Ishikawa (cell line): Measurements from ENCODE around the gene SLCO2B1.

Experiments
- CEBPB ChIP-seq: IDR thresholded peaks from 2 replicates; pipeline ENCODE4 v1.6.1; 2012
- EGR1 ChIP-seq: IDR thresholded peaks from 2 replicates; pipeline ENCODE4 v1.6.1; 2012
- EP300 ChIP-seq: IDR thresholded peaks from 2 replicates; pipeline ENCODE4 v1.6.1; 2012; ENCODE audit warnings: borderline replicate concordance
- FOXM1 ChIP-seq: IDR thresholded peaks from 2 replicates; pipeline ENCODE4 v1.6.1; 2012; ENCODE audit warnings: low read depth, borderline replicate concordance
- TAF1 ChIP-seq: IDR thresholded peaks from 2 replicates; pipeline ENCODE4 v1.6.1; 2012; ENCODE audit warnings: low read depth, mild to moderate bottlenecking
- YY1 ChIP-seq: IDR thresholded peaks from 2 replicates; pipeline ENCODE4 v1.6.1; 2012; ENCODE audit warnings: low read depth
- TF ChIP-seq, protein P1 (sequence below): IDR thresholded peaks from 2 replicates; pipeline ENCODE4 v1.6.1; 2012
- TF ChIP-seq, protein P2 (sequence below): IDR thresholded peaks from 2 replicates; pipeline ENCODE4 v1.6.1; 2012
- TF ChIP-seq, protein P3 (sequence below): IDR thresholded peaks from 2 replicates; pipeline ENCODE4 v1.6.1; 2012; ENCODE audit warnings: low read depth, mild to moderate bottlenecking

DNA sequence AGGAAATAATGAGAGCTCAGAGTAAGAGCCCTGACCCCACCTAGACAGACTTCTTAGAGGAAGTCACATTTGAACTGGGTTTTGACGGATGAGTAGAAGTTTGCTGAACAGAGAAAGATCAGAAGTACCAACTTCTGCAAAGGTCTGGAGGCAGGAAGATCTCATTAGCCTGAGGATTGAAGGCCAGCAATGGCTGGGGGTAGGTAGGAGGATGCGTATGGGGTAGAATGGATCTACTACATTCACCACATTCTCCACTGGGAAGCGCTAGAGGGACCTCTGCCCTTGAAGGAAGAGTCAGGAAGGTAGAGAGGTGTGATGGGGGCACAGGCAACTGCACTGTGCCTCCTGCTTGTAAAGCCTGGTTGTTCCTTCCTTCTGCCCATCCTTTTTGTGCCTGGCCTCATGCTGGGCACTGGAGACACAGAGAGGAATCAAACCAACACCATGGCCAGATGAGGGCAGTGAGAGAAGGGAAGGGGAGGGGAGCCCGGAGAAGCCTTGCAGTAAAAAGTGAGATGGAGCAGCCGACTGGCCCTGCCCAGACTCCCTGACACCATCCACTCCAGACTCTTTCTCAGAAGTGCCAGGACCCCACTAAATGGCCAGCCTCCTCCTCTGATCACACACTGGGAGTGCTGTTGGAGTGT is 94.6 kb downstream of the SLCO2B1 start:
- TF ChIP-seq FOXM1 (no peak), YY1 (no peak), CEBPB (no peak), EP300 (no peak), TAF1 (no peak), EGR1 (no peak)
- TF ChIP-seq, protein P1, sequence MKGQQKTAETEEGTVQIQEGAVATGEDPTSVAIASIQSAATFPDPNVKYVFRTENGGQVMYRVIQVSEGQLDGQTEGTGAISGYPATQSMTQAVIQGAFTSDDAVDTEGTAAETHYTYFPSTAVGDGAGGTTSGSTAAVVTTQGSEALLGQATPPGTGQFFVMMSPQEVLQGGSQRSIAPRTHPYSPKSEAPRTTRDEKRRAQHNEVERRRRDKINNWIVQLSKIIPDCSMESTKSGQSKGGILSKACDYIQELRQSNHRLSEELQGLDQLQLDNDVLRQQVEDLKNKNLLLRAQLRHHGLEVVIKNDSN, result no peak
- TF ChIP-seq, protein P2, sequence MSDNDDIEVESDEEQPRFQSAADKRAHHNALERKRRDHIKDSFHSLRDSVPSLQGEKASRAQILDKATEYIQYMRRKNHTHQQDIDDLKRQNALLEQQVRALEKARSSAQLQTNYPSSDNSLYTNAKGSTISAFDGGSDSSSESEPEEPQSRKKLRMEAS, result no peak
- TF ChIP-seq, protein P3, sequence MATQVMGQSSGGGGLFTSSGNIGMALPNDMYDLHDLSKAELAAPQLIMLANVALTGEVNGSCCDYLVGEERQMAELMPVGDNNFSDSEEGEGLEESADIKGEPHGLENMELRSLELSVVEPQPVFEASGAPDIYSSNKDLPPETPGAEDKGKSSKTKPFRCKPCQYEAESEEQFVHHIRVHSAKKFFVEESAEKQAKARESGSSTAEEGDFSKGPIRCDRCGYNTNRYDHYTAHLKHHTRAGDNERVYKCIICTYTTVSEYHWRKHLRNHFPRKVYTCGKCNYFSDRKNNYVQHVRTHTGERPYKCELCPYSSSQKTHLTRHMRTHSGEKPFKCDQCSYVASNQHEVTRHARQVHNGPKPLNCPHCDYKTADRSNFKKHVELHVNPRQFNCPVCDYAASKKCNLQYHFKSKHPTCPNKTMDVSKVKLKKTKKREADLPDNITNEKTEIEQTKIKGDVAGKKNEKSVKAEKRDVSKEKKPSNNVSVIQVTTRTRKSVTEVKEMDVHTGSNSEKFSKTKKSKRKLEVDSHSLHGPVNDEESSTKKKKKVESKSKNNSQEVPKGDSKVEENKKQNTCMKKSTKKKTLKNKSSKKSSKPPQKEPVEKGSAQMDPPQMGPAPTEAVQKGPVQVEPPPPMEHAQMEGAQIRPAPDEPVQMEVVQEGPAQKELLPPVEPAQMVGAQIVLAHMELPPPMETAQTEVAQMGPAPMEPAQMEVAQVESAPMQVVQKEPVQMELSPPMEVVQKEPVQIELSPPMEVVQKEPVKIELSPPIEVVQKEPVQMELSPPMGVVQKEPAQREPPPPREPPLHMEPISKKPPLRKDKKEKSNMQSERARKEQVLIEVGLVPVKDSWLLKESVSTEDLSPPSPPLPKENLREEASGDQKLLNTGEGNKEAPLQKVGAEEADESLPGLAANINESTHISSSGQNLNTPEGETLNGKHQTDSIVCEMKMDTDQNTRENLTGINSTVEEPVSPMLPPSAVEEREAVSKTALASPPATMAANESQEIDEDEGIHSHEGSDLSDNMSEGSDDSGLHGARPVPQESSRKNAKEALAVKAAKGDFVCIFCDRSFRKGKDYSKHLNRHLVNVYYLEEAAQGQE, result no peak
